GM18508 (cell line): ENCODE results near the gene SPDYE4.

Source experiments
- ATAC-seq: cut with Tn5 transposase; IDR thresholded peaks from one replicate; pipeline ENCODE4 v1.9.1; 2021; ENCODE audit warnings: moderate number of reproducible peaks; ENCODE audit not compliant: insufficient read depth, unreplicated experiment

Gene SPDYE4

GRCh38 chr17:8713878-8714277 is 44.5 kb downstream of the SPDYE4 start:
- no peak for ATAC-seq

GRCh38 chr17:8713315-8713714 is 45.0 kb downstream of the SPDYE4 start:
- ATAC-seq, result no peak

GRCh38 chr17:8712698-8713097 is 45.6 kb downstream of the SPDYE4 start:
- ATAC-seq, result no peak

- no peak for ATAC-seq
These were observed 47.1 kb downstream of the SPDYE4 start for GRCh38 chr17:8711291-8711690.

- no peak for ATAC-seq
These were observed 47.5 kb downstream of the SPDYE4 start for GRCh38 chr17:8710813-8711212.

GRCh38 chr17:8709006-8709405 is 49.3 kb downstream of the SPDYE4 start:
- ATAC-seq, result no peak

GRCh38 chr17:8708025-8708461 is 50.3 kb downstream of the SPDYE4 start:
- no peak for ATAC-seq

- ATAC-seq, result no peak
These were observed 50.9 kb downstream of the SPDYE4 start for GRCh38 chr17:8707332-8708024.

GRCh38 chr17:8706431-8706830 is 51.9 kb downstream of the SPDYE4 start:
- ATAC-seq, result no peak

- no peak for ATAC-seq
These were observed 52.9 kb downstream of the SPDYE4 start for GRCh38 chr17:8705427-8705826.

- no peak for ATAC-seq
These were observed 55.3 kb downstream of the SPDYE4 start for GRCh38 chr17:8703001-8703400.

GRCh38 chr17:8701754-8702153 is 56.6 kb downstream of the SPDYE4 start:
- no peak for ATAC-seq

GRCh38 chr17:8701221-8701620 is 57.1 kb downstream of the SPDYE4 start:
- ATAC-seq, result no peak
